Stomach (tissue), 4 donors: ENCODE measurements around the gene S1PR5.

Experiments
- POLR2A ChIP-seq, 4 donors: fragments of 450-650 bp; IDR thresholded peaks; one replicate each; pipeline ENCODE4 v1.6.1; 2016; ENCODE audit warnings: antibody characterized with exemption in 4 of 4, control low read depth in 2 of 4, mild to moderate bottlenecking in 1 of 4, moderate library complexity in 1 of 4
- POLR2AphosphoS5 ChIP-seq, 3 donors: sonication (generic); formaldehyde crosslinking; IDR thresholded peaks; one replicate each; pipeline ENCODE4 v1.6.1; 2016; ENCODE audit warnings: antibody characterized with exemption in 3 of 3
- TF ChIP-seq, protein P1 (sequence below), 7 experiments: fragments of 450-650 bp in 4 of 7; fragments of 200-600 bp in 3 of 7; sonication (generic) in 3 of 7; IDR thresholded peaks; one replicate each; pipeline ENCODE4 v1.5.1; 2016 to 2019; ENCODE audit warnings: antibody characterized with exemption in 7 of 7, control low read depth in 2 of 7, mild to moderate bottlenecking in 1 of 7

DNA sequence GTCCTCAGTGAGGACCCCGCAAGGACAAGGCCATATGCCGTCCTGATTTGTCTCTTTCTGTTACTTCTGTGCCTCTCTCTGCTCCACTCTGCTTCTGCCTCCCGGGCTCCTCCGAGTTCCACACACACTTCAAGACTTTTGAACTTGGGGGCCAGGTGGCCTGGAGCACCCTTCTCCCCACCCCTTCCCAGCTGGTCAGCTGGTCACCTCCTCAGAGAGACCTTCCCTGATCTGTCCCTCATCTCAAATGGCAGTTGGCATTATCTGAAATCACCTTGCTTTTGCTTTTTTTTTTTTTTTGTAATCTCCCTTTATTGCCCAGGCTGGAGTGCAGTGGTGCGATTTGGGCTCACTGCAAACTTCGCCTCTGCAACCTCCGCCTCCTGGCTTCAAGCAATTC is 2.2 kb upstream of the S1PR5 start:
- TF ChIP-seq, protein P1, sequence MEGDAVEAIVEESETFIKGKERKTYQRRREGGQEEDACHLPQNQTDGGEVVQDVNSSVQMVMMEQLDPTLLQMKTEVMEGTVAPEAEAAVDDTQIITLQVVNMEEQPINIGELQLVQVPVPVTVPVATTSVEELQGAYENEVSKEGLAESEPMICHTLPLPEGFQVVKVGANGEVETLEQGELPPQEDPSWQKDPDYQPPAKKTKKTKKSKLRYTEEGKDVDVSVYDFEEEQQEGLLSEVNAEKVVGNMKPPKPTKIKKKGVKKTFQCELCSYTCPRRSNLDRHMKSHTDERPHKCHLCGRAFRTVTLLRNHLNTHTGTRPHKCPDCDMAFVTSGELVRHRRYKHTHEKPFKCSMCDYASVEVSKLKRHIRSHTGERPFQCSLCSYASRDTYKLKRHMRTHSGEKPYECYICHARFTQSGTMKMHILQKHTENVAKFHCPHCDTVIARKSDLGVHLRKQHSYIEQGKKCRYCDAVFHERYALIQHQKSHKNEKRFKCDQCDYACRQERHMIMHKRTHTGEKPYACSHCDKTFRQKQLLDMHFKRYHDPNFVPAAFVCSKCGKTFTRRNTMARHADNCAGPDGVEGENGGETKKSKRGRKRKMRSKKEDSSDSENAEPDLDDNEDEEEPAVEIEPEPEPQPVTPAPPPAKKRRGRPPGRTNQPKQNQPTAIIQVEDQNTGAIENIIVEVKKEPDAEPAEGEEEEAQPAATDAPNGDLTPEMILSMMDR (IDR thresholded peaks at IDR 0.05), result no peak
- TF ChIP-seq POLR2A (IDR thresholded peaks at IDR 0.05) (no peak), POLR2AphosphoS5 (IDR thresholded peaks at IDR 0.05) (no peak)
